H9 (cell line): ENCODE results near the gene ZNF512. TPM values are rescaled to one million over a fixed set of nuclear protein-coding genes. Genes with fewer than 3 reads are reported as not detected.

Experiments used
- DNase-seq: peaks from one replicate; pipeline ENCODE4 v3.0.0-alpha.2; 2017
- H2AFZ ChIP-seq: one replicate; pipeline ENCODE4 v1.6.1; 2013; ENCODE audit warnings: mild to moderate bottlenecking, low read length, control low read depth, moderate library complexity
- H2AK5ac ChIP-seq: 2 replicates; pipeline ENCODE4 v1.6.1; 2013; ENCODE audit warnings: low read length, control low read depth, mixed read lengths; ENCODE audit not compliant: insufficient read length
- H2BK120ac ChIP-seq: one replicate; pipeline ENCODE4 v1.6.1; 2013; ENCODE audit warnings: low read depth, mild to moderate bottlenecking, low read length, control low read depth, inconsistent platforms; ENCODE audit not compliant: poor library complexity, severe bottlenecking
- H2BK12ac ChIP-seq: 2 replicates; pipeline ENCODE4 v1.6.1; 2013; ENCODE audit warnings: low read length, control low read depth, mixed read lengths, low read depth; ENCODE audit not compliant: insufficient read length
- H2BK15ac ChIP-seq: 2 replicates; pipeline ENCODE4 v1.6.1; 2013; ENCODE audit warnings: low read depth, low read length, control low read depth
- H2BK20ac ChIP-seq: one replicate; pipeline ENCODE4 v1.6.1; 2013; ENCODE audit warnings: low read depth, mild to moderate bottlenecking, low read length, control low read depth, inconsistent platforms; ENCODE audit not compliant: poor library complexity, severe bottlenecking
- H2BK5ac ChIP-seq: 2 replicates; pipeline ENCODE4 v1.6.1; 2013; ENCODE audit warnings: low read length, control low read depth, mixed read lengths; ENCODE audit not compliant: insufficient read length
- H3K14ac ChIP-seq: 2 replicates; pipeline ENCODE4 v1.6.1; 2013; ENCODE audit warnings: low read length, control low read depth; ENCODE audit not compliant: insufficient read depth
- H3K18ac ChIP-seq: 2 replicates; pipeline ENCODE4 v1.6.1; 2013; ENCODE audit warnings: low read depth, mild to moderate bottlenecking, mixed read lengths, low read length, control low read depth; ENCODE audit not compliant: insufficient read length
- H3K23ac ChIP-seq: 2 replicates; pipeline ENCODE4 v1.6.1; 2013; ENCODE audit warnings: low read length, control low read depth, mixed read lengths, low read depth; ENCODE audit not compliant: insufficient read length
- H3K23me2 ChIP-seq: 2 replicates; pipeline ENCODE4 v1.6.1; 2013; ENCODE audit warnings: low read depth, mild to moderate bottlenecking, mixed read lengths, low read length, control low read depth; ENCODE audit not compliant: insufficient read length, poor library complexity, severe bottlenecking
- H3K27ac ChIP-seq: 2 replicates; pipeline ENCODE4 v1.5.1; 2013; ENCODE audit warnings: low read length, control low read depth, mixed read lengths, low read depth; ENCODE audit not compliant: insufficient read length
- H3K27me3 ChIP-seq: 2 replicates; pipeline ENCODE4 v1.6.1; 2013; ENCODE audit warnings: low read length, control low read depth, inconsistent platforms; ENCODE audit not compliant: insufficient read depth
- H3K4ac ChIP-seq: 2 replicates; pipeline ENCODE4 v1.6.1; 2013; ENCODE audit warnings: low read depth, mild to moderate bottlenecking, control low read depth, inconsistent platforms, low read length, moderate library complexity
- H3K4me1 ChIP-seq: 2 replicates; pipeline ENCODE4 v1.6.1; 2013; ENCODE audit warnings: low read length, control low read depth, inconsistent platforms; ENCODE audit not compliant: insufficient read depth
- H3K4me2 ChIP-seq: 2 replicates; pipeline ENCODE4 v1.6.1; 2013; ENCODE audit warnings: low read length, control low read depth, mixed read lengths; ENCODE audit not compliant: insufficient read length, insufficient read depth
- H3K56ac ChIP-seq: 2 replicates; pipeline ENCODE4 v1.6.1; 2013; ENCODE audit warnings: low read depth, mild to moderate bottlenecking, mixed read lengths, low read length, control low read depth; ENCODE audit not compliant: insufficient read length
- H3K79me1 ChIP-seq: 2 replicates; pipeline ENCODE4 v1.6.1; 2013; ENCODE audit warnings: low read depth, mild to moderate bottlenecking, moderate library complexity, low read length, control low read depth, inconsistent platforms; ENCODE audit not compliant: insufficient read depth, poor library complexity, severe bottlenecking
- H3K79me2 ChIP-seq: 2 replicates; pipeline ENCODE4 v1.6.1; 2013; ENCODE audit warnings: low read length, control low read depth, inconsistent platforms; ENCODE audit not compliant: insufficient read depth
- H3K9ac ChIP-seq: 2 replicates; pipeline ENCODE4 v1.6.1; 2013; ENCODE audit warnings: low read length, control low read depth, mixed read lengths; ENCODE audit not compliant: insufficient read length; ENCODE audit errors: extremely low read depth
- H3K9me3 ChIP-seq: one replicate; pipeline ENCODE4 v1.6.1; 2013; ENCODE audit warnings: low read depth, low read length, inconsistent platforms; ENCODE audit not compliant: control insufficient read depth
- H3T11ph ChIP-seq: one replicate; pipeline ENCODE4 v1.6.1; 2013; ENCODE audit warnings: mild to moderate bottlenecking, low read length, control low read depth, inconsistent platforms
- H4K20me1 ChIP-seq: one replicate; pipeline ENCODE4 v1.6.1; 2013; ENCODE audit not compliant: control insufficient read depth, insufficient read length, insufficient read depth
- H4K5ac ChIP-seq: 2 replicates; pipeline ENCODE4 v1.6.1; 2013; ENCODE audit warnings: low read depth, mild to moderate bottlenecking, mixed read lengths, low read length, control low read depth; ENCODE audit not compliant: insufficient read length
- H4K8ac ChIP-seq: replicated peaks from 2 replicates; pipeline ENCODE4 v1.6.1; 2013; ENCODE audit warnings: low read length, control low read depth, mixed read lengths, low read depth; ENCODE audit not compliant: insufficient read length
- H4K91ac ChIP-seq: 2 replicates; pipeline ENCODE4 v1.6.1; 2013; ENCODE audit warnings: low read depth, mild to moderate bottlenecking, moderate library complexity, mixed read lengths, low read length, control low read depth; ENCODE audit not compliant: insufficient read length
- H3K27ac Mint-ChIP-seq, 3 experiments: 2 replicates in 2 of 3; 3 replicates in 1 of 3; pipeline ENCODE4 v1.8.0; 2020 to 2021; ENCODE audit warnings: mixed read lengths in 3 of 3, mild to moderate bottlenecking in 1 of 3, moderate library complexity in 1 of 3
- H3K27me3 Mint-ChIP-seq: 2 replicates; pipeline ENCODE4 v1.8.0; 2021; ENCODE audit warnings: low read depth, mild to moderate bottlenecking, moderate library complexity, mixed read lengths
- H3K36me3 Mint-ChIP-seq, 3 experiments: 2 replicates in 2 of 3; 3 replicates in 1 of 3; pipeline ENCODE4 v1.8.0; 2020 to 2021; ENCODE audit warnings: low read depth in 3 of 3, mixed read lengths in 3 of 3; ENCODE audit not compliant: insufficient read depth in 1 of 3
- H3K4me1 Mint-ChIP-seq, 2 experiments: 2 replicates each; pipeline ENCODE4 v1.8.0; 2020; ENCODE audit warnings: mixed read lengths in 2 of 2
- H3K4me3 Mint-ChIP-seq, 2 experiments: 2 replicates in 1 of 2; 3 replicates in 1 of 2; pipeline ENCODE4 v1.8.0; 2020 to 2021; ENCODE audit warnings: mild to moderate bottlenecking in 2 of 2, mixed read lengths in 2 of 2, moderate library complexity in 1 of 2
- H3K9me3 Mint-ChIP-seq, 2 experiments: 2 replicates in 1 of 2; 3 replicates in 1 of 2; pipeline ENCODE4 v1.8.0; 2020; ENCODE audit warnings: mild to moderate bottlenecking in 2 of 2, mixed read lengths in 2 of 2, moderate library complexity in 1 of 2
- WGBS: extraction: QIAGEN DNeasy Blood & Tissue Kit; methylation state at CpG from one replicate; pipeline ENCODE4 v1.1.7; 2013; ENCODE audit warnings: missing lambda C conversion rate, low lambda C conversion rate, mixed read lengths; ENCODE audit not compliant: insufficient read length; ENCODE audit errors: extremely low coverage; 5-methylcytosine and 5-hydroxymethylcytosine counted together
- total RNA-seq: library from RNA; stranded (reverse); gene quantifications from 2 replicates; pipeline ENCODE4 v1.2.1, GENCODE V29; 2021
- TF ChIP-seq, protein P1 (sequence below): fragments of 200-600 bp; sonication (generic); conservative IDR thresholded peaks from 3 replicates; pipeline ENCODE4 v1.8.0; 2021; ENCODE audit warnings: antibody characterized with exemption, mild to moderate bottlenecking

ZNF512 gene
- total RNA-seq, 1 experiment from 2014 or later, result 38.2 TPM

DNA sequence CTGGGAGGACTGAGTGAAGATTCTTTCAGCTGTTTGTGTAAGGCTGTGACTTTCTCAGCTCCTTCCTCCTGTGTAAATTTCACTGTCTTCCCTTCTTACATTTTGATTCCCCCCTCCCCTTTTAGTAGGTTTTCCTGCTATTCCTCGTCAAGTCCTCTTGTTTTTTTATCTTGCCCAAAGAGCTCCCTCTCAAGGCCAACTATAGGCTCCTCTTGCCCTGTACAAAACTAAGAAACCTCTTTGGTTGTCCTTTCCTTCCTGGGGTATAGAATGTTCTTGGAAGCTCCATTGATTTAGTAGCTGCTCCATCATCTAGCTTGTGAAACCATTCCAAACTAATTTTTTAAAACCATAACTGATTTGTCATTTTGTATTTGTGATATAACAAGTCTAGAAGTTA lies 38.7 kb downstream of the ZNF512 start:
- WGBS, result no CpG with 5 or more reads among the region's 1 CpG

More for the DNA sequence above, 38.7 kb downstream of the ZNF512 start:
- no peaks in the 10 kb centered on the region for H3K9me3 Mint-ChIP-seq
- Histone ChIP-seq H3K4me2 (no peak overlapping the region), H3K4ac (no peak overlapping the region), H3K23me2 (no peaks in the 10 kb centered on the region), H2BK5ac (no peak overlapping the region), H3K9ac (no peak overlapping the region), H3K9me3 (no peaks in the 10 kb centered on the region), H3K27me3 (no peaks in the 10 kb centered on the region; the same call in 1 of the 2 replicates), H3T11ph (no peak overlapping the region), H3K4me1 (peaks cover 2% of the 10 kb centered on the region; the same call in 1 of the 2 replicates), H2BK15ac (no peak overlapping the region), H2BK12ac (no peak overlapping the region), H4K8ac (no peak overlapping the region), H4K5ac (no peak overlapping the region), H3K79me2 (no peaks in the 10 kb centered on the region), H3K56ac (no peak overlapping the region), H4K20me1 (no peaks in the 10 kb centered on the region), H3K23ac (no peak overlapping the region), H3K18ac (no peak overlapping the region), H2BK20ac (no peak overlapping the region), H3K14ac (no peak overlapping the region), H3K79me1 (no peaks in the 10 kb centered on the region), H2AK5ac (no peak overlapping the region), H2BK120ac (no peak overlapping the region), H2AFZ (no peak overlapping the region), H3K27ac (no peak overlapping the region), H4K91ac (no peak overlapping the region)
- TF ChIP-seq, protein P1, sequence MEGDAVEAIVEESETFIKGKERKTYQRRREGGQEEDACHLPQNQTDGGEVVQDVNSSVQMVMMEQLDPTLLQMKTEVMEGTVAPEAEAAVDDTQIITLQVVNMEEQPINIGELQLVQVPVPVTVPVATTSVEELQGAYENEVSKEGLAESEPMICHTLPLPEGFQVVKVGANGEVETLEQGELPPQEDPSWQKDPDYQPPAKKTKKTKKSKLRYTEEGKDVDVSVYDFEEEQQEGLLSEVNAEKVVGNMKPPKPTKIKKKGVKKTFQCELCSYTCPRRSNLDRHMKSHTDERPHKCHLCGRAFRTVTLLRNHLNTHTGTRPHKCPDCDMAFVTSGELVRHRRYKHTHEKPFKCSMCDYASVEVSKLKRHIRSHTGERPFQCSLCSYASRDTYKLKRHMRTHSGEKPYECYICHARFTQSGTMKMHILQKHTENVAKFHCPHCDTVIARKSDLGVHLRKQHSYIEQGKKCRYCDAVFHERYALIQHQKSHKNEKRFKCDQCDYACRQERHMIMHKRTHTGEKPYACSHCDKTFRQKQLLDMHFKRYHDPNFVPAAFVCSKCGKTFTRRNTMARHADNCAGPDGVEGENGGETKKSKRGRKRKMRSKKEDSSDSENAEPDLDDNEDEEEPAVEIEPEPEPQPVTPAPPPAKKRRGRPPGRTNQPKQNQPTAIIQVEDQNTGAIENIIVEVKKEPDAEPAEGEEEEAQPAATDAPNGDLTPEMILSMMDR, result peak; percentile 34; the same call in 2 of the 3 replicates
- no peaks in the 10 kb centered on the region for H3K27me3 Mint-ChIP-seq
- H3K4me1 Mint-ChIP-seq, result peaks cover 8 to 22% of the 10 kb centered on the region in 2 experiments; a peak in 3 of 4 replicates
- peaks cover 25 to 66% (median 55%) of the 10 kb centered on the region in 3 experiments; a peak in 6 of 7 replicates for H3K36me3 Mint-ChIP-seq
- H3K4me3 Mint-ChIP-seq, result no peak overlapping the region
- DNase-seq, result no peak
- H3K27ac Mint-ChIP-seq, result no peak overlapping the region
